Osteocyte (in vitro differentiated cells): ENCODE data around the gene GOLGA8Q. TPM values are rescaled to one million over a fixed set of nuclear protein-coding genes. Genes with fewer than 3 reads are reported as not detected.
"Not testable (repeated sequence)": the region's sequence is repeated elsewhere in the genome, so short reads cannot be mapped to it uniquely, and the experiment has no call there.

ENCODE experiments used
- DNase-seq: peaks from one replicate; pipeline ENCODE4 v3.0.0; 2021; ENCODE audit warnings: mixed read lengths; ENCODE audit not compliant: unreplicated experiment; ENCODE audit errors: extremely low spot score
- H3K27ac Mint-ChIP-seq: one replicate; pipeline ENCODE4 v1.8.0; 2021; ENCODE audit warnings: mild to moderate bottlenecking, mixed read lengths; ENCODE audit not compliant: unreplicated experiment
- H3K27me3 Mint-ChIP-seq: one replicate; pipeline ENCODE4 v1.8.0; 2021; ENCODE audit warnings: mixed read lengths; ENCODE audit not compliant: unreplicated experiment
- H3K36me3 Mint-ChIP-seq: one replicate; pipeline ENCODE4 v1.8.0; 2021; ENCODE audit warnings: mixed read lengths; ENCODE audit not compliant: unreplicated experiment
- H3K4me1 Mint-ChIP-seq: one replicate; pipeline ENCODE4 v1.8.0; 2021; ENCODE audit warnings: mixed read lengths; ENCODE audit not compliant: unreplicated experiment
- H3K4me3 Mint-ChIP-seq: one replicate; pipeline ENCODE4 v1.8.0; 2021; ENCODE audit warnings: mild to moderate bottlenecking, moderate library complexity, mixed read lengths; ENCODE audit not compliant: unreplicated experiment
- H3K9me3 Mint-ChIP-seq: one replicate; pipeline ENCODE4 v1.8.0; 2021; ENCODE audit warnings: mixed read lengths; ENCODE audit not compliant: unreplicated experiment
- total RNA-seq: library from RNA; stranded (reverse); gene quantifications from 2 replicates; pipeline ENCODE4 v1.2.1, GENCODE V29; 2021
- TF ChIP-seq, protein P1 (sequence below): fragments of 200-600 bp; sonication (generic); IDR thresholded peaks from 2 replicates; pipeline ENCODE4 v1.5.0; 2021; ENCODE audit warnings: antibody characterized with exemption, mild to moderate bottlenecking, moderate library complexity

GOLGA8Q gene
- total RNA-seq, 1 donor from 2014 or later = 1.6 TPM

DNA sequence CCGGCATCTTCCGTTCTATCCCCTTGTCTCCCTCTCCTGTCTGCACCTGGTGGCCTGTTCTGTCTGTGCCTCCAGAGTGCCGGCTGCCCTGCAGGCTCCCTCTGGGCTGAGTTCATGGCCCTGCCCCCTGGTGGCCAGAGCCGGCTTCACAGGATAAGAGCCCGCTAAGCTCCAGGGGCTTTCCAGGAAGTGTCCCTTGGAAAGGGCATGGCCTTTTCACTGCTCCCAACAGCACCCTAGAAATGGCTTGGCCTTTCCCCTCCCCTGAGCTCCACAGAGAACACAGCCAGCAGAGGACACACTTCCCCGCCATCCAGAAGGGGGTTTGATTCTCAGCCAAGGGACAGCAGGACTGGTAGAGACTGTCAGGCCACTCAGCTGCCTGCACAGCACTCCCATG lies 15.1 kb downstream of the GOLGA8Q start:
- not testable (repeated sequence) for H3K27ac Mint-ChIP-seq, H3K9me3 Mint-ChIP-seq, H3K4me3 Mint-ChIP-seq, H3K27me3 Mint-ChIP-seq, H3K36me3 Mint-ChIP-seq, H3K4me1 Mint-ChIP-seq
- peak; percentile 57 for DNase-seq
- TF ChIP-seq, protein P1, sequence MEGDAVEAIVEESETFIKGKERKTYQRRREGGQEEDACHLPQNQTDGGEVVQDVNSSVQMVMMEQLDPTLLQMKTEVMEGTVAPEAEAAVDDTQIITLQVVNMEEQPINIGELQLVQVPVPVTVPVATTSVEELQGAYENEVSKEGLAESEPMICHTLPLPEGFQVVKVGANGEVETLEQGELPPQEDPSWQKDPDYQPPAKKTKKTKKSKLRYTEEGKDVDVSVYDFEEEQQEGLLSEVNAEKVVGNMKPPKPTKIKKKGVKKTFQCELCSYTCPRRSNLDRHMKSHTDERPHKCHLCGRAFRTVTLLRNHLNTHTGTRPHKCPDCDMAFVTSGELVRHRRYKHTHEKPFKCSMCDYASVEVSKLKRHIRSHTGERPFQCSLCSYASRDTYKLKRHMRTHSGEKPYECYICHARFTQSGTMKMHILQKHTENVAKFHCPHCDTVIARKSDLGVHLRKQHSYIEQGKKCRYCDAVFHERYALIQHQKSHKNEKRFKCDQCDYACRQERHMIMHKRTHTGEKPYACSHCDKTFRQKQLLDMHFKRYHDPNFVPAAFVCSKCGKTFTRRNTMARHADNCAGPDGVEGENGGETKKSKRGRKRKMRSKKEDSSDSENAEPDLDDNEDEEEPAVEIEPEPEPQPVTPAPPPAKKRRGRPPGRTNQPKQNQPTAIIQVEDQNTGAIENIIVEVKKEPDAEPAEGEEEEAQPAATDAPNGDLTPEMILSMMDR = peak; percentile 46

DNA sequence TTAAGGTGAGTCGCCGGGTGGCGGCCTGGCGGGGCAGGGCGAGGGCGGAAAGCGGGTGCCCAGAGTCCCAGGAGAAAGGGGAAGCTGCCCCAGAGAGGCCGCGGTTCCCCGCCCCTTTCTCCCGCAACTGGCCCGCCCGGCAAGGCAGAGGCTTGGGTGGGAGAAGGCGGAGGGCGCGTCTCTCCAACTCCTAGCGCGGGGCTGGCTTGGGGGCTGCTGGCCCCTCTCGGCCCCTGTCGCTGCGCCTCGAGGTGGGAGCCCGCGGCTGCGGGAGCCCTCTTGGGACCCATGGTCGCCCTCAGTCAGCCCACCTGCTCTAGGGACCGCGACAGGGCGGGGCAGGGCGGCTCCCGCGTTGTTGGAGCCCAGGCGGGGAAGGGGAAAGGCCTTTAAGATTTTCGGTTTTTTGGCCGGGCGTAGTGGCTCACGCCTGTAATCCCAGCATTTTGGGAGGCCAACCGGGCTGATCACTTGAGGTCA lies 21.2 kb downstream of the GOLGA8Q start:
- DNase-seq, H3K4me1 Mint-ChIP-seq, H3K27me3 Mint-ChIP-seq, H3K36me3 Mint-ChIP-seq, H3K4me3 Mint-ChIP-seq, H3K9me3 Mint-ChIP-seq, H3K27ac Mint-ChIP-seq: not testable (repeated sequence)

DNA sequence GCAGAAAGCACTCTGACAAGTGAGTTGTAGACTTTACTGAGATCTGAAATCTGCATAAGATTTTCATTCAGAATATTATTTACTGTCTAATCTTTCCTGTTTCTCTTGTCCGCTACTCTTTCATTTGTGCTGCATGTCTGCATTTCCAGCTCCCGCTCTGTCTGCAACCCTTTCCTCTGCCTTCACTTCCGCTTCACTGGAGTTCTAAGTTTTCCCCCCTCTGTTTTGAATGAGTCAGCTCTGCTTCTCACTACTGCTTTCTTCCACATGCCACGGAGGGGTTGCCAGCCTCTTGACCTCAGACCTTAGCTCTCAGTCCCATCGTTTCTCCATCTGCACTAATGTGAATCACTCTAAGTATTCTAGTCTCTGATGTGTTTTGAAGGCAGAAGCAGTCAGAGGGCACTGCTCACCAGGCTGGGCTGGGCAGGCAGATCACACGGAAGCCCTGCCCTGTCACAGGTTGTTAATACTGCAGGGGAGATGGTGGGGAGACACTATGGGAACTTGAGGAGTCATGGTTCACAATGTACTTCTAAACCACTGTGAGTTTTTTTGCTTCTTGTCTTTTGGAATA lies 27.6 kb downstream of the GOLGA8Q start:
- H3K27ac Mint-ChIP-seq, DNase-seq, H3K36me3 Mint-ChIP-seq, H3K4me1 Mint-ChIP-seq, H3K27me3 Mint-ChIP-seq, H3K9me3 Mint-ChIP-seq, H3K4me3 Mint-ChIP-seq: not testable (repeated sequence)

- H3K4me1 Mint-ChIP-seq, H3K9me3 Mint-ChIP-seq, H3K4me3 Mint-ChIP-seq, H3K36me3 Mint-ChIP-seq, H3K27ac Mint-ChIP-seq, DNase-seq, H3K27me3 Mint-ChIP-seq: not testable (repeated sequence)
These were observed 28.9 kb downstream of the GOLGA8Q start for GRCh38 chr15:30580716-30581115.

GRCh38 chr15:30598953-30599352 lies 47.1 kb downstream of the GOLGA8Q start:
- H3K36me3 Mint-ChIP-seq, H3K27ac Mint-ChIP-seq, H3K4me3 Mint-ChIP-seq, DNase-seq, H3K4me1 Mint-ChIP-seq, H3K9me3 Mint-ChIP-seq, H3K27me3 Mint-ChIP-seq: not testable (repeated sequence)
- TF ChIP-seq, protein P1 = peak; percentile 41

- not testable (repeated sequence) for H3K4me1 Mint-ChIP-seq, H3K36me3 Mint-ChIP-seq, H3K27ac Mint-ChIP-seq, H3K9me3 Mint-ChIP-seq, DNase-seq, H3K27me3 Mint-ChIP-seq, H3K4me3 Mint-ChIP-seq
These were observed 51.9 kb downstream of the GOLGA8Q start, which contains the start of gene GOLGA8H for GRCh38 chr15:30603796-30604195. GOLGA8H (plus strand) TSS chr15:30604028; CDS start chr15:30604126, 98 bp downstream.

Other genes with a start within 250 kb of the GOLGA8Q start
- 1.7 and 3.4 TPM in 2 replicates for gene CHRFAM7A, start 158.5 kb upstream of the GOLGA8Q start, total RNA-seq
- gene GOLGA8R, start 137.8 kb upstream of the GOLGA8Q start, total RNA-seq = 4.9 and 5.4 TPM in 2 replicates
- gene GOLGA8H, start 52.0 kb downstream of the GOLGA8Q start, total RNA-seq = 0.89 and 1.3 TPM in 2 replicates